GM06990 (cell line): ENCODE data around the gene THSD4.
"Not testable (repeated sequence)": the region's sequence is repeated elsewhere in the genome, so short reads cannot be mapped to it uniquely, and the experiment has no call there.

Source experiments
- DNase-seq: peaks from one replicate; pipeline ENCODE4 v3.0.0-alpha.2; 2011; ENCODE audit not compliant: insufficient read length; ENCODE audit errors: extremely low read depth
- H3K27me3 ChIP-seq: replicated peaks from 2 replicates; pipeline ENCODE4 v1.6.0; 2011; ENCODE audit warnings: low read length; ENCODE audit not compliant: control insufficient read depth, insufficient read depth
- H3K36me3 ChIP-seq: 2 replicates; pipeline ENCODE4 v1.5.1; 2011; ENCODE audit warnings: low read length; ENCODE audit not compliant: control insufficient read depth, insufficient read depth
- H3K4me3 ChIP-seq: replicated peaks from 2 replicates; pipeline ENCODE4 v1.5.1; 2011; ENCODE audit warnings: low read depth, mild to moderate bottlenecking, control low read depth, low read length
- CTCF ChIP-seq: IDR thresholded peaks from 2 replicates; pipeline ENCODE4 v1.5.1; 2011; ENCODE audit warnings: low read length, control low read depth, mild to moderate bottlenecking, inconsistent platforms; ENCODE audit not compliant: insufficient read depth, poor library complexity, severe bottlenecking

Gene THSD4

GRCh38 chr15:71168166-71168834 lies 53.0 kb downstream of the THSD4 start:
- no peak for DNase-seq
- Histone ChIP-seq H3K27me3 (no peaks in the 10 kb centered on the region), H3K4me3 (no peak overlapping the region), H3K36me3 (no peaks in the 10 kb centered on the region)
- TF ChIP-seq CTCF = no peak

- DNase-seq = no peak
- TF ChIP-seq CTCF = no peak
- H3K4me3 ChIP-seq = no peak overlapping the region
- no peaks in the 10 kb centered on the region for H3K36me3 ChIP-seq
- H3K27me3 ChIP-seq = no peaks in the 10 kb centered on the region
These were observed 54.9 kb downstream of the THSD4 start for GRCh38 chr15:71170163-71170562.

- Histone ChIP-seq H3K36me3 (no peaks in the 10 kb centered on the region), H3K4me3 (no peak overlapping the region), H3K27me3 (no peaks in the 10 kb centered on the region)
- TF ChIP-seq CTCF = no peak
- no peak for DNase-seq
These were observed 55.9 kb downstream of the THSD4 start for GRCh38 chr15:71171195-71171594.

GRCh38 chr15:71174360-71174759 lies 59.1 kb downstream of the THSD4 start:
- H3K4me3 ChIP-seq, H3K27me3 ChIP-seq, DNase-seq, H3K36me3 ChIP-seq: not testable (repeated sequence)

- no peak overlapping the region for H3K4me3 ChIP-seq
- DNase-seq = no peak
- no peaks in the 10 kb centered on the region for H3K27me3 ChIP-seq
- no peaks in the 10 kb centered on the region for H3K36me3 ChIP-seq
- no peak for TF ChIP-seq CTCF
These were observed 65.9 kb downstream of the THSD4 start for GRCh38 chr15:71180986-71181853.

- Histone ChIP-seq H3K36me3 (no peaks in the 10 kb centered on the region), H3K4me3 (no peak overlapping the region), H3K27me3 (no peaks in the 10 kb centered on the region)
- TF ChIP-seq CTCF = no peak
- no peak for DNase-seq
These were observed 67.3 kb downstream of the THSD4 start for GRCh38 chr15:71182522-71182921.
